Left lung (tissue), 14 donors: Measurements from ENCODE around the gene ROBO1. TPM values are rescaled to one million over a fixed set of nuclear protein-coding genes. Genes with fewer than 3 reads are reported as not detected.
A peak's percentile ranks its signal among the peaks of the same experiment; 100 is the strongest.

Experiments
- ATAC-seq: fragments of 200-7000 bp; cut with Tn5 transposase; one replicate; pipeline ENCODE4 v1.9.1; 2020; ENCODE audit warnings: moderate library complexity
- DNase-seq, 4 donors: peaks; one replicate each; pipeline ENCODE4 v3.0.0-alpha.2; 2013 to 2020
- H3K27ac ChIP-seq, 2 donors: fragments of 200-600 bp; sonication (generic) in 1 of 2; one replicate each; pipeline versions ENCODE4 v1.5.0 to v1.8.0; 2020 to 2021
- H3K27me3 ChIP-seq, 2 donors: fragments of 200-600 bp; sonication (generic) in 1 of 2; one replicate each; pipeline versions ENCODE4 v1.5.0 to v1.8.0; 2020 to 2021
- H3K36me3 ChIP-seq, 2 donors: fragments of 200-600 bp; sonication (generic) in 1 of 2; one replicate each; pipeline versions ENCODE4 v1.5.0 to v1.8.0; 2020 to 2021
- H3K4me1 ChIP-seq, 2 donors: fragments of 200-600 bp; one replicate each; pipeline ENCODE4 v1.8.0; 2021
- H3K4me3 ChIP-seq, 2 donors: fragments of 200-600 bp; sonication (generic) in 1 of 2; one replicate each; pipeline versions ENCODE4 v1.5.0 to v1.8.0; 2020 to 2021; ENCODE audit warnings: mild to moderate bottlenecking in 1 of 2
- H3K9me3 ChIP-seq, 2 donors: fragments of 200-600 bp; sonication (generic) in 1 of 2; one replicate each; pipeline versions ENCODE4 v1.5.0 to v1.8.0; 2020 to 2021
- CTCF ChIP-seq, 2 donors: fragments of 200-600 bp; sonication (generic) in 1 of 2; IDR thresholded peaks; one replicate each; pipeline versions ENCODE4 v1.5.0 to v1.8.0; 2021; ENCODE audit warnings: antibody characterized with exemption in 2 of 2
- intact Hi-C, 2 donors: fragments of 100-400 bp; cut with DNase I; formaldehyde crosslinking; loops; one replicate each; pipeline versions ENCODE4 v1.11.2 to v1.14.2; 2022
- long read RNA-seq, 12 donors: library from polyadenylated mRNA in 2 of 12; unstranded in 2 of 12; transcript quantifications; one replicate each; pipeline ENCODE4 v2.0.0 and lab custom pipeline, GENCODE V29; 2019 to 2026
- polyA plus RNA-seq, 6 donors: library from polyadenylated mRNA; unstranded; fragments of 120-200 nt; gene quantifications; one replicate each; pipeline ENCODE4 v1.2.1, GENCODE V29; 2013; ENCODE audit not compliant: insufficient read length in 6 of 6
- total RNA-seq, 2 donors: library from RNA; stranded (reverse); fragmentation: NEBNext Ultra II Directional; extraction: Animal tissue kit (Norgen Biotek cat#: 25700); gene quantifications; one replicate each; pipeline ENCODE4 v1.2.1, GENCODE V29; 2021
- donor health status: DM: no; HTN: yes; CAD: no.
- donor health status: DM: no; HTN: no; CAD: no.

ROBO1 gene
- total RNA-seq: 10 to 100 TPM; 20.3 to 46.8 TPM
- polyA plus RNA-seq: 100 to 1,000 TPM in 4 of 6 donors, 10 to 100 TPM in 2; 95.9 to 134 (median 106) TPM
- long read RNA-seq, donor 1, partial matches to known transcripts: 0 of 1 reads
- long read RNA-seq, donor 1, other reads (novel, unspliced or antisense): 0 of 1 reads
- long read RNA-seq, donor 2: 0 reads
- long read RNA-seq, donor 3: 0 reads
- long read RNA-seq, donor 4, partial matches to known transcripts: 1 of 2 reads
- long read RNA-seq, donor 4, other reads (novel, unspliced or antisense): 1 of 2 reads
- long read RNA-seq, donor 5, partial matches to known transcripts: 0 of 1 reads
- long read RNA-seq, donor 5, other reads (novel, unspliced or antisense): 0 of 1 reads
- long read RNA-seq, donor 6: 0 reads
- long read RNA-seq, donor 7: 0 reads
- long read RNA-seq, donor 8, partial matches to known transcripts: 5 of 5 reads
- long read RNA-seq, donor 8, other reads (novel, unspliced or antisense): 0 of 5 reads
- long read RNA-seq, donor 9: 0 reads
- long read RNA-seq, donor 10: 0 reads
- long read RNA-seq, donor 11: 0 reads
- long read RNA-seq, donor 12: 0 reads

DNA sequence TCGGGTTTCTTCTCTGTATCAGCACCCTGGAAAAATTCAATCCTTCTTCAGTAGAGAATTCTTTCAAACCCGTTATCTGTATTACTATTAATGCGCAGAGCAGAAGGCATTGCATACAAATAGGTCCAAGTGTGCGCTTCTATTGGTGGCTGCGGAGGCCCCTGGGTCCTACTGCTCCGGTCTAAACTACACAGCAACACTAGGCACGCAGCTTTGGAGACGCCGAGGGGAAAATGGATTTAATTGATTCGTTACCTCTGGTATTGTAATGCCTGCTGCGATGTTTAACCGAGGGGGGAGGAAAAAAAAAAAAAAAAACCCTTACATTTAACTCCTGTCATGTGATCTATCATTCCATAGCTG is at the start of gene ROBO1:
ROBO1 (minus strand) TSS at position 94 of the 363 bp plus-strand sequence.
- no peak within 1 kb of the TSS for H3K27ac ChIP-seq
- no peaks in the 10 kb centered on the region for H3K9me3 ChIP-seq
- DNase-seq (peak in 2 of 4 donors; percentile 8 to 17), ATAC-seq (no peak)
- intact Hi-C loops: no loop called here
- H3K4me3 ChIP-seq: no peak within 1 kb of the TSS
- no peaks in the 10 kb centered on the region for H3K4me1 ChIP-seq
- H3K36me3 ChIP-seq: no peaks in the 10 kb centered on the region
- TF ChIP-seq CTCF (IDR thresholded peaks at IDR 0.05): no peak
- peaks cover 18 to 40% of the 10 kb centered on the region in 2 donors for H3K27me3 ChIP-seq

DNA sequence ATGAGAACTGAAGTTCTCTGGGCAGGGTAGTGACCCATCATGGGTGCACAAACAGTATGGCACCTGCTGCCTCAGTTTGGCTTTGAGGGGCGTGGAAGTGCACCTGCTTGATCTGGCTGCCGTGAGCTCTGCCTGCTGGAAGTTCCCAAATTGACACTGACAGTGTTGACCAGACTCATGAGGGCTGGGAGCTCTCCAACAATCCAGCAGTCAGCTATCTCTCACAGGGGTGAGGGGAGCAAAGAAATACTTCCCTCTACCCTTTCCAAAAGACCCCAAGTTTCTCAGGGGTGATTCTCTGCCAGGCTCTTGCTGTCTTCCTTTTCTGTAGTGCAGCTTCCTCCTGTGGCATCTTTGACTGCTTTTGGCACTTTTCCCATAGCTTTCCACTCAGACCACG is 49.4 kb upstream of the ROBO1 start:
- intact Hi-C loops: no loop called here
- H3K4me3 ChIP-seq: no peak overlapping the region
- no peak for TF ChIP-seq CTCF (IDR thresholded peaks at IDR 0.05)
- ATAC-seq (no peak), DNase-seq (no peak)
- H3K27me3 ChIP-seq: no peaks in the 10 kb centered on the region
- no peak overlapping the region for H3K27ac ChIP-seq
- no peaks in the 10 kb centered on the region for H3K4me1 ChIP-seq
- no peaks in the 10 kb centered on the region for H3K36me3 ChIP-seq
- peaks cover 0 to 22% of the 10 kb centered on the region in 2 donors for H3K9me3 ChIP-seq

- H3K36me3 ChIP-seq: no peaks in the 10 kb centered on the region
- H3K9me3 ChIP-seq: peaks cover 0 to 22% of the 10 kb centered on the region in 2 donors
- intact Hi-C loops: no loop called here
- ATAC-seq: no peak
- no peak for DNase-seq
- no peak overlapping the region for H3K27ac ChIP-seq
- H3K4me3 ChIP-seq: no peak overlapping the region
- H3K4me1 ChIP-seq: no peaks in the 10 kb centered on the region
- TF ChIP-seq CTCF (IDR thresholded peaks at IDR 0.05): no peak
- H3K27me3 ChIP-seq: no peaks in the 10 kb centered on the region
Observed at GRCh38 chr3:79815478-79815877, 47.7 kb upstream of the ROBO1 start.

- ATAC-seq (no peak), DNase-seq (no peak)
- H3K4me3 ChIP-seq: no peak overlapping the region
- no peak overlapping the region for H3K27ac ChIP-seq
- no peaks in the 10 kb centered on the region for H3K36me3 ChIP-seq
- H3K27me3 ChIP-seq: no peaks in the 10 kb centered on the region
- peaks cover 0 to 7% of the 10 kb centered on the region in 2 donors for H3K9me3 ChIP-seq
- no peaks in the 10 kb centered on the region for H3K4me1 ChIP-seq
- intact Hi-C loops: no loop called here
- TF ChIP-seq CTCF (IDR thresholded peaks at IDR 0.05): no peak
Observed at GRCh38 chr3:79810581-79810980, 42.8 kb upstream of the ROBO1 start.

DNA sequence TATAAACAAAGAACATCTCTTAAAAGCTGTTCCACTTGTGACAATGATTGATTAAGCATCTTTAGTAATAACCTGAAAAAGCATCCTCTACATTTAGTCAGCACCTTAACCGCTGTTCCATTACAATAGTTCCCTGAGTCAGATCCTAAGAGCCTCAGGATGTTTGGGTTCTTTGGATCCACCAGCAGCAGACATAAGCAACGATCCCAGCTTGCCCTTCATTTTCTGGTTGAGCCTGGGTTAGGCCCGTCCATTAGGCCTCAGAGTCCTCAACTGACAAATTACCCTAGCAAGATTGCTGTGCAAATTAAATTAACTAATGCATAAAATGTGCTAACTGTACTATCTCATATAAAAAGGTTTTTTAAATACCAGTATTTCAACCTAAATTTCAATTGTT is 42.3 kb upstream of the ROBO1 start:
- H3K27ac ChIP-seq: no peak overlapping the region

More for the DNA sequence above, 42.3 kb upstream of the ROBO1 start:
- Histone ChIP-seq H3K4me1 (no peaks in the 10 kb centered on the region), H3K27me3 (no peaks in the 10 kb centered on the region), H3K36me3 (no peaks in the 10 kb centered on the region), H3K9me3 (peaks cover 0 to 2% of the 10 kb centered on the region in 2 donors), H3K4me3 (no peak overlapping the region)
- intact Hi-C loops: no loop called here
- ATAC-seq (no peak), DNase-seq (no peak)
- TF ChIP-seq CTCF (IDR thresholded peaks at IDR 0.05): no peak
